AG04450 (cell line): Measurements from ENCODE around the gene PLA2G2F. TPM values are rescaled to one million over a fixed set of nuclear protein-coding genes. Genes with fewer than 3 reads are reported as not detected.

Experiments used
- CTCF ChIA-PET: fragments of 300-600, 350-600 bp; formaldehyde crosslinking; extraction: SDS; loops from one replicate; lab custom pipeline; 2022; ENCODE audit warnings: antibody characterized with exemption, inconsistent platforms; lab: Charles Lee
- POLR2A ChIA-PET: fragments of 350-600 bp; formaldehyde crosslinking; extraction: SDS; loops from one replicate; lab custom pipeline; 2021; ENCODE audit warnings: antibody characterized with exemption, inconsistent platforms; lab: Yijun Ruan, JAX
- DNase-seq: peaks from one replicate; pipeline ENCODE4 v3.0.0-alpha.2; 2011; ENCODE audit warnings: low read depth, low spot score
- H3K27ac ChIP-seq: one replicate; pipeline ENCODE4 v1.5.1; 2012; ENCODE audit warnings: low read depth, low read length, control low read depth
- H3K27me3 ChIP-seq: one replicate; pipeline ENCODE4 v1.6.0; 2012; ENCODE audit warnings: low read length; ENCODE audit not compliant: control insufficient read depth, insufficient read depth
- H3K4me3 ChIP-seq: 2 replicates; pipeline ENCODE4 v1.5.1; 2011; ENCODE audit warnings: mild to moderate bottlenecking, low read depth, low read length, control low read depth
- H3K9me3 ChIP-seq: 2 replicates; pipeline ENCODE4 v1.5.1; 2012; ENCODE audit warnings: low read length; ENCODE audit not compliant: control insufficient read depth, insufficient read depth
- CTCF ChIP-seq: IDR thresholded peaks from 2 replicates; pipeline ENCODE4 v1.5.1; 2011; ENCODE audit warnings: low read depth, low read length, control low read depth, inconsistent platforms
- polyA plus RNA-seq: library from polyadenylated mRNA; depleted of rRNA; stranded (reverse); fragments of >200 nt; gene quantifications from 2 replicates; pipeline ENCODE4 v1.2.3, GENCODE V29; 2011; rRNA removed

PLA2G2F gene
- polyA plus RNA-seq, 1 experiment, result not detected

- DNase-seq, result no peak
- Histone ChIP-seq H3K27me3 (peaks cover 36% of the 10 kb centered on the region), H3K4me3 (no peak overlapping the region), H3K27ac (no peak overlapping the region), H3K9me3 (no peaks in the 10 kb centered on the region)
- TF ChIP-seq CTCF, result no peak
- CTCF ChIA-PET, result no interaction called here
- POLR2A ChIA-PET, result no interaction called here
Observed at GRCh38 chr1:20198296-20198695, 59.2 kb downstream of the PLA2G2F start.

GRCh38 chr1:20198918-20199317, 59.8 kb downstream of the PLA2G2F start:
- CTCF ChIA-PET, result no interaction called here

DNA sequence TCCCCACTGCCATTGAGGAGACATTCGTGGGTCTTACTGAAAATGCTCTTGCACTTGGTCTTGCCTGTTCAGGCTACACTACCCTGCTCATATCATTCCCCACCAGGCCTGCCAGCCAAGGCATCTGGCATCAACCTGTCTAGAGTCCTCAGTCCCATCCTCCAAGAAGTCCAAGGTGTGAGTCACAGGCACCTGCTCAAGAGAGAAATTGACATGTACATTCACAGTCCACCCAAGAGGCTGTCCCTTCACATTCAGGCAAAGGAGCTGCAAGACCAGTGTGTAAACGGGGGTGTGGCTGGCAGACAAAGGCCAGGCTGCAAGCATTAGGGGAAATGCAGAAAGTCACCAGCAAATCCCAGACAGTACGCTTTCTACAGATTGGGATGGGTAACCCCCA, 60.3 kb downstream of the PLA2G2F start:
- ChIA-PET POLR2A (no interaction called here), CTCF (interaction anchor here (1.5 kb wide), 2 partner anchors 13 to 295 kb away, joined by 4 to 13 read pairs; no protein-coding TSS in a partner anchor)
- H3K4me3 ChIP-seq, result no peak overlapping the region
- no peaks in the 10 kb centered on the region for H3K9me3 ChIP-seq
- DNase-seq, result no peak
- no peak for TF ChIP-seq CTCF
- H3K27me3 ChIP-seq, result peaks cover 33% of the 10 kb centered on the region
- no peak overlapping the region for H3K27ac ChIP-seq

More at GRCh38 chr1:20198918-20199317, 59.8 kb downstream of the PLA2G2F start:
- DNase-seq, result no peak
- no peak for TF ChIP-seq CTCF
- peaks cover 32% of the 10 kb centered on the region for H3K27me3 ChIP-seq
- H3K27ac ChIP-seq, result no peak overlapping the region
- no peak overlapping the region for H3K4me3 ChIP-seq
- no peaks in the 10 kb centered on the region for H3K9me3 ChIP-seq
- POLR2A ChIA-PET, result no interaction called here

- CTCF ChIA-PET, result interaction anchor here (1.5 kb wide), 2 partner anchors 13 to 294 kb away, joined by 4 to 13 read pairs; no protein-coding TSS in a partner anchor
- H3K27me3 ChIP-seq, result peaks cover 33% of the 10 kb centered on the region
- H3K4me3 ChIP-seq, result no peak overlapping the region
- H3K9me3 ChIP-seq, result no peaks in the 10 kb centered on the region
- no peak overlapping the region for H3K27ac ChIP-seq
- DNase-seq, result no peak
- POLR2A ChIA-PET, result no interaction called here
- TF ChIP-seq CTCF, result no peak
Observed at GRCh38 chr1:20199840-20200239, 60.7 kb downstream of the PLA2G2F start.

Other genes starting within 250 kb of the PLA2G2F start
- gene PLA2G2E, start 215.7 kb upstream of the PLA2G2F start, polyA plus RNA-seq, result not detected in 2 replicates
- not detected in 2 replicates for gene PLA2G2A, start 159.7 kb upstream of the PLA2G2F start, polyA plus RNA-seq
- not detected in 2 replicates for gene PLA2G5, start 69.1 kb upstream of the PLA2G2F start, polyA plus RNA-seq
- not detected in 2 replicates for gene PLA2G2D, start 19.8 kb upstream of the PLA2G2F start, polyA plus RNA-seq
- gene UBXN10, start 46.8 kb downstream of the PLA2G2F start, polyA plus RNA-seq, result not detected in 2 replicates
- gene PLA2G2C, start 47.2 kb downstream of the PLA2G2F start, polyA plus RNA-seq, result not detected in 2 replicates
- gene VWA5B1, start 151.6 kb downstream of the PLA2G2F start, polyA plus RNA-seq, result not detected in 2 replicates